K562 treated with DMSO at 1 percent for 24 hours (cell line): Measurements from ENCODE around the gene EIF5A. TPM values are rescaled to one million over a fixed set of nuclear protein-coding genes. Genes with fewer than 3 reads are reported as not detected.

Experiments
- total RNA-seq: library from RNA; unstranded; fragments of 300-600 nt; gene quantifications from 2 replicates; pipeline ENCODE4 v1.2.3, GENCODE V29; 2022; ENCODE audit warnings: low read depth; ENCODE audit not compliant: insufficient read depth

EIF5A gene
- 333 and 343 TPM in 2 replicates for total RNA-seq

GRCh38 chr17:7306911-7307685 lies at the start of gene EIF5A:
Gene EIF5A (plus strand): TSS chr17:7307628. CDS start chr17:7309636, 2,008 bp downstream.

GRCh38 chr17:7262192-7262934 lies 45.1 kb upstream of the EIF5A start, which contains the start of gene CLDN7:
Gene CLDN7 (minus strand): TSS chr17:7262478. CDS start chr17:7262043, 435 bp downstream.

GRCh38 chr17:7281074-7281952 lies 26.1 kb upstream of the EIF5A start, which contains the start of gene SLC2A4:
Gene SLC2A4 (plus strand): TSS chr17:7281718. CDS start chr17:7281935, 217 bp downstream.

GRCh38 chr17:7294614-7295153 lies 12.7 kb upstream of the EIF5A start, which contains the start of gene YBX2:
Gene YBX2 (minus strand): TSS chr17:7294639. CDS start chr17:7294500, 139 bp downstream.

GRCh38 chr17:7314719-7315569 lies 7.5 kb downstream of the EIF5A start, which contains the start of gene GPS2:
Gene GPS2 (minus strand): TSS chr17:7315360. CDS start chr17:7315052, 308 bp downstream.

GRCh38 chr17:7328840-7329373 lies 21.5 kb downstream of the EIF5A start, which contains the start of gene NEURL4:
Gene NEURL4 (minus strand): TSS chr17:7329335. CDS start chr17:7329312, 23 bp downstream.

GRCh38 chr17:7336240-7337175 lies 29.1 kb downstream of the EIF5A start, which contains the start of gene ACAP1:
Gene ACAP1 (plus strand): TSS chr17:7336529. CDS start chr17:7336735, 206 bp downstream.

GRCh38 chr17:7351665-7352502 lies 44.5 kb downstream of the EIF5A start, which contains the start of gene KCTD11:
Gene KCTD11 (plus strand): TSS chr17:7352162.

GRCh38 chr17:7355053-7355452 lies 47.6 kb downstream of the EIF5A start, which contains the start of gene TMEM95:
Gene TMEM95 (plus strand): TSS chr17:7355156. CDS start chr17:7355205, 49 bp downstream.

Other genes starting within 250 kb of the EIF5A start
- gene CLEC10A, start 227.4 kb upstream of the EIF5A start, total RNA-seq, result not detected in 2 replicates
- gene ASGR2, start 192.8 kb upstream of the EIF5A start, total RNA-seq, result not detected in 2 replicates
- 1.4 and 2.5 TPM in 2 replicates for gene ASGR1, start 128.3 kb upstream of the EIF5A start, total RNA-seq
- 3.2 and 3.6 TPM in 2 replicates for gene DLG4, start 87.8 kb upstream of the EIF5A start, total RNA-seq
- gene ACADVL, start 87.7 kb upstream of the EIF5A start, total RNA-seq, result 252 and 266 TPM in 2 replicates
- 55.4 and 59.5 TPM in 2 replicates for gene DVL2, start 73.1 kb upstream of the EIF5A start, total RNA-seq
- gene PHF23, start 68.2 kb upstream of the EIF5A start, total RNA-seq, result 26.9 and 30.4 TPM in 2 replicates
- gene GABARAP, start 65.2 kb upstream of the EIF5A start, total RNA-seq, result 267 and 288 TPM in 2 replicates
- gene CTDNEP1, start 55.9 kb upstream of the EIF5A start, total RNA-seq, result 70.4 and 74.9 TPM in 2 replicates
- 54.3 and 56.3 TPM in 2 replicates for gene ELP5, start 55.4 kb upstream of the EIF5A start, total RNA-seq
- gene CLDN7, start 45.1 kb upstream of the EIF5A start, total RNA-seq, result 19.6 and 20.2 TPM in 2 replicates
- 0.39 and 0.63 TPM in 2 replicates for gene SLC2A4, start 25.9 kb upstream of the EIF5A start, total RNA-seq
- not detected in 2 replicates for gene YBX2, start 13.0 kb upstream of the EIF5A start, total RNA-seq
- gene GPS2, start 7.7 kb downstream of the EIF5A start, total RNA-seq, result 64.3 and 71.2 TPM in 2 replicates
- 15.7 and 18.8 TPM in 2 replicates for gene NEURL4, start 21.7 kb downstream of the EIF5A start, total RNA-seq
- 2.6 and 6.1 TPM in 2 replicates for gene ACAP1, start 28.9 kb downstream of the EIF5A start, total RNA-seq
- gene KCTD11, start 44.5 kb downstream of the EIF5A start, total RNA-seq, result 7.3 and 8.6 TPM in 2 replicates
- gene TMEM95, start 47.5 kb downstream of the EIF5A start, total RNA-seq, result not detected in 2 replicates
- gene TNK1, start 73.5 kb downstream of the EIF5A start, total RNA-seq, result 7.3 and 8.8 TPM in 2 replicates
- gene PLSCR3, start 86.9 kb downstream of the EIF5A start, total RNA-seq, result 11.9 and 13.9 TPM in 2 replicates
- gene TMEM256, start 96.5 kb downstream of the EIF5A start, total RNA-seq, result 67.8 and 69.3 TPM in 2 replicates
- gene NLGN2, start 100.2 kb downstream of the EIF5A start, total RNA-seq, result 14.2 and 14.9 TPM in 2 replicates
- gene SPEM1, start 112.7 kb downstream of the EIF5A start, total RNA-seq, result not detected in 2 replicates
- not detected in 2 replicates for gene SPEM2, start 118.0 kb downstream of the EIF5A start, total RNA-seq
- not detected in 2 replicates for gene SPEM3, start 121.2 kb downstream of the EIF5A start, total RNA-seq
- gene TMEM102, start 127.8 kb downstream of the EIF5A start, total RNA-seq, result 14.7 and 16.9 TPM in 2 replicates
- gene FGF11, start 131.9 kb downstream of the EIF5A start, total RNA-seq, result 6.3 and 7.5 TPM in 2 replicates
- 12.6 and 14.0 TPM in 2 replicates for gene CHRNB1, start 137.4 kb downstream of the EIF5A start, total RNA-seq
- gene ZBTB4, start 172.0 kb downstream of the EIF5A start, total RNA-seq, result 5.5 and 5.6 TPM in 2 replicates
- gene SLC35G6, start 173.8 kb downstream of the EIF5A start, total RNA-seq, result not detected in 2 replicates
- 81.8 and 97.0 TPM in 2 replicates for gene POLR2A, start 176.7 kb downstream of the EIF5A start, total RNA-seq
- gene TNFSF12, start 241.4 kb downstream of the EIF5A start, total RNA-seq, result 0.58 and 1.4 TPM in 2 replicates